HCEC 1CT (cell line): Measurements from ENCODE around the gene NRG3.

Experiments used
- DNase-seq: peaks from one replicate; pipeline ENCODE4 v3.0.0-alpha.2; 2017

NRG3 gene

DNA sequence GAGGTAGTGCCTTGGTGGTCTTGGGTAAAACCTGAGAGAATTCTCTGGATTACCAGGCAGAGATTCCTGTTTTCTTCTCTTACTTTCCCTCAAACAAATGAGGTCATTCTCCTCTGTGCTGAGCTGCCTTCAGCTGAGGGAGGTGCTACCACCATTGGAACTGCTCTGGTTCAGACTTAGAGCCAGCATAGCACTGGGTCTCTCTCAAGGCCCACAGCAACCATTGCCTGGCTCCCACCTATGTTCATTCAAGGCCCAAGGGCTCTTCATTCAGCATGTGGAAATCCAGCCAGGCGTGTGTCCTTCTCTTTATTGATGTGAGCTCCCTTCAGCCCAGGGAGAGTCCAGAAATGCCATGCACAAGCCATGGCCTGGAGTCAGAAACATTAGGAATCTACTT, 261.1 kb downstream of the NRG3 start:
- DNase-seq = no peak

DNA sequence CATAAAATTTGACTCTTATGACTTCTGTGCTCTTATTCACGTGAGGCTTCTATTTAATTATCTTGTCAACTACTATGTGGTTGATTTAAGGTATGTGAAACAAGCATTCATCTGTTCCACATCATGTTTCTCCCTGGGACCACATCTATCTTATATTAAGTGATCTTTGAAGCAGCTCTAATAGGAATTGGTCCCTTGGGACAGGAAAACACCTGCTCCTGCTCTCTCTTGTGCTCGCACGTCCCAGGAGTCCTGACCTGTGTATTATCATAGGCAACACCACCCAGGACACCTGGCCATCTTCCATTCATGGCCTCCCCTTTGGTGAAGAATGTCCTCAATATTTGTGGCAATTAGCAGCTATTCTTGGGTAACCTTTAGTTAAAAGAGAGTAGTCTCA, 269.2 kb downstream of the NRG3 start:
- no peak for DNase-seq

DNA sequence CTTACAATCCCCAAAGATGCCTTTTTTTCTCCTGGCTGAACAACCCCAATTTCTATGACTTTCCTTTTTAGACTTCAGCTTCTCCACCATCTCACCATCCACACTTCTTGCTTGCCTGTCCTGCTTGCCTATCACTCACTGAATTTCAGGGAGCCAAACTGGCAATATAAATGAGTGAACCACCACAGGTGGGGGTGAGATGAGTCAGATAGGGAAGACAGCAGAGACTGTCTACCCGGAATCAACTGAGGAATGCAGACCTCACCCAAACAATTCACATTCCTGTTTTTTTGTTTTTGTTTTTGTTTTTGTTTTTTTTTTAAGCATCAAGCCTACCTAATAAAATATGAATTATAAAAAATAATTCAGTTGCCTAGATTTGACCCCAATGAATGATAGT, 273.8 kb downstream of the NRG3 start:
- DNase-seq = no peak

DNA sequence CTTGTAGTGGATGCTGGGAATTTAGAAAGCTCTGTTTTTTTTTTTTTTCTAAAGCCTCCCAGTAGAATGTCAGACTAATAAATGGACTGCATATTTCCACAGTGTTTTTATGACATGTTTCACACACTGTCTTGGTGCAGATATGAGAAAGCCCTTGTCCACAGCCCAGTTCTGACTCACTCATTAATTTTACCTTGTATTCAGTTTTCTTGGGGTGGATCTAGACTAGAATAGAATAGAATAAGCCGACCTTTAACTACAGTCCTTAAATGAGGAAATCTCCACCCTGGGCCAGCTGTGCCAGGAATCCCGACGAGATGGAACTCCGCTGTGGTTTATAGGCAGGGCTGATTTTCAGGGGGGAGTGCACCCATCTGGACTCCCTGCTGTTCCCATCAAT, 274.7 kb downstream of the NRG3 start:
- DNase-seq = no peak

GRCh38 chr10:82150123-82150900, 275.3 kb downstream of the NRG3 start:
- no peak for DNase-seq

DNA sequence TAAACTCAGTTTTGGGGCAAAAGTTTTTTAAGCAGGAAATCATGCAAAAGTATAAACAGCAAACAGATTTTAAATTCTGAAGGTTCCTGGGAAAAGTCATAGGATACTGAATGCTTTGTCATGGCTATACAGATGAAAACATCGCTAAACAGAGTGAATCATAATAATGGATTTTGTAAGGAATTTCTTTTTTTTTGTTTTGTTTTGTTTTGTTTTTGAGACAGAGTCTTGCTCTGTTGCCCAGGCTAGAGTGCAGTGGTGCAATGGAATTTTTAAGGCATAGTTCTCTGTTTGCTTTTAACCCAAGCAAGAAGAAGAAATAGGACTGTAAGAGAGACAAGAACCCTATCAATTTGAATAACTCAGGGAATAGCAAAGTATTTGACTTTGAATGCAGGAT, 285.3 kb downstream of the NRG3 start:
- no peak for DNase-seq

- no peak for DNase-seq
Observed at GRCh38 chr10:82161264-82161663, 286.3 kb downstream of the NRG3 start.

DNA sequence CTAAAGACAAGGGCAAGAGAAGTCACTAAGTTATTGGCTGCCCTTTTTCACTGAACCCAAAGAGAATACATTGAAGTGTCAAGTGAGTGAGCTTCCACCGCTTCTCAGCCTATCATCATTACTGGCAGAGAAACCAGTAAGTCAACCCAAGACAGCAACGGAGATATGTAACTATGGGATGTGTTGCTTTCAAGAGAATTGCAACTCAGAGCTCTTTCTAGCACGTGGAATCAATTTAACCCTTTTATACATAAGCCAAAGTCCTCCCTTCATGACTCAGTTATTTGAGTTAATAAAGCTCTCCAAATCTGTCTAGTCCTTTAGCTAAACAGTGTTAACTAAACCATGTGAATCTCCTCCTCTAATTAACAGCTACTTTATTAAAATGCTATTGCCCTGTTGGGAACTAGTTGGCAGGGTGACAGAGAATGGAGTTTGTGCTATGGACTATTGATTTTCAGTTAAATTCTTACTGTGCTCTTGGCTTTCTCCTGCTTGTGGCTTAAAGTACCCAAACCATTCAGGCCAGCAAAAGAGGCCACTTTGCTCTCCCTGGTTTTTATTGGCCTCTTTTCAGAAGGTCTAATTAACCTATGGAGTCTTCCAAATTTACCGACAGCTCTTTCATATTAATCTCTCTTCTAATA, 287.7 kb downstream of the NRG3 start:
- DNase-seq = no peak

- DNase-seq = no peak
Observed at GRCh38 chr10:82171899-82172298, 296.9 kb downstream of the NRG3 start.

DNA sequence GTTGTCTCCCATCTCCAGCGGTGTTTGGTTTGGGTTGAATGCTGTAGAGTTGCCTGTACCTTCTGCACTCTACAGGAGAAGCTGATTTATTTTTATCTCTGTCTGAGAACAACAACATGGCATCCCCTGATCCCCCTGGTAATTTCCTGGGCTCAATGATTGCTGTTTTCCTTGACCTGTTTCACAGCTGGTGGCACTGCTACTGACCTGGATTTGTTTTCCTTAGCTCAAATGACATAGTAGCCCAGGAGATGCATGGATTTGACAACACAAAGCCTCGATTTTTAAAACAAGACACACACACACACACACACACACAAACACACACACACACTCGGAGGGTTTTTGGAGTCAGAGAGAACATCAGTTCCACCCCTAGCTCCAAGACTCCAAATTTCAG, 301.6 kb downstream of the NRG3 start:
- DNase-seq = no peak

GRCh38 chr10:82190432-82191260, 315.7 kb downstream of the NRG3 start:
- DNase-seq = no peak

DNA sequence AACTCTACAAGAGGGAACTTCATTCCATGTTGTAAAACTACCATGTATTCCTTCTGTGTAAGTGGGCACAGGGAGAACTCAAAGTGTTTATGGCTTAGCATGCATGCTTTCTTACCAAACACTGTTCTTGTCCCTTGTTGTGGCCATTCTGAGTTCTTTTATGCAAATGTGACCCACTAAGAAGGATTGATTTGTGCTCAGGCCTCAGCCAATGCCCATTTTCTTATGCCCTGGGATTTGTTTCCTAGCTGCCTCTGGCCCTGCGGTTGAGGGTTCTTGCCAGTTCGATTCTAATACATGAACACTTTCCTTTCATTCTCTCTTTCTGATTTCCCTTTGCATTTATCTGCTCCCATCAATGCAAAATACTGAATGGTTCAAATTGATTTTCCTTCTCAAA, 316.7 kb downstream of the NRG3 start:
- no peak for DNase-seq

DNA sequence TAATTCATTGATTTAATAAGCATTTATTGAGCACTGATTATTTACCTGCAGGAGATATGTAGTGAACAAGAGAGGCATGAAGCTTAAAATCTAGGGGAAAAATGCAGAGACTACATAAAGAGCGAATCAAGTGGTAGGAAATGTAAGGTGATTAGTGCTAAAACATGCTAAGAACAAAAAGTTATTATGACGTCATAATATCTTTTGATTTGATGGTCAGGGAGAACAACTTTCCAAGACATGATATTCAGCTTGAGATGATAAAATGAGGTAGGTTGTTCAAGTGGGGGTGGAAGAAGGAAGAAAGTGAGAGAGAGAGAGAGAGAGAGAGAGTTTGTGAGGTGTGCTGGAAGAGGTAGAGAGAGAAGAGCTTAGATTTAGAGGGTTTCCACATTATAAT, 317.7 kb downstream of the NRG3 start:
- DNase-seq = no peak

GRCh38 chr10:82194419-82194818, 319.4 kb downstream of the NRG3 start:
- no peak for DNase-seq

DNA sequence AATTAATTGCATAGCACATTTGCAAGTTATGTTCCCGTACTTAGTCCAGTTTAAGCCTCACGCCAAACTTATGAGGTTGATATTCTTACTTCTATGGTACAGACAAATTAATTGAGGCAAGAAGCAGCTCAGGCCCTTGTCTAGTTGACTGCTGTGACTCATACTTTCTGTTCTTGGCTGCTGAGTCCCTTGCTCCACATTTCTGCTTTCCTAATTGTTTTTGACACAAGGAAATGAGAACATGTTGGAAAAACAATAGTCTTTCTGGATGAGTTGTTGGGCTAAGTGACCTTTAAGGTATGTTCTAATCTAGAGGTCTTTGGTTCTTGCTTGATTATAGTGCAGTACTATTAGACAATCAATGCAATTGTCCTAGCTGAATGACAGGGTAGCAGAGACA, 331.8 kb downstream of the NRG3 start:
- no peak for DNase-seq

DNA sequence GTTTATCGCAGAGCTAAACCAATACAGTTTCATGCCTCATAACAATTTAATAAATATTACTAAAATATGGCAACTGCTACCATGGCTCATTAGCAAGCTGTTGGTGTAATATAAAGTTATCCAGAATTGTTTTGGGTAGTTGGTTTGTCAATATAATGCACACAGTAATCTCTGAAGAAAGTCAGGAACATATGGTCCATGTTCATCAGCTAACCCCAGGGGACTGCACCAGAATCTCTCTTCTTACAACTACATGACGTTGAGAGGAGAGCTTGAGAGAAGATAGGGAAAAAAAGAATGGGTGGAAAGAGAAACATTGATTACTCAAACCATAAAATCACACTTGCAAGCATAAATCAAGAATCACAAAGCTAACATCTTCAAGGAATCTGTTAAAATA, 333.7 kb downstream of the NRG3 start:
- no peak for DNase-seq

GRCh38 chr10:82210331-82210730, 335.3 kb downstream of the NRG3 start:
- no peak for DNase-seq

GRCh38 chr10:82211346-82211745, 336.4 kb downstream of the NRG3 start:
- DNase-seq = no peak

DNA sequence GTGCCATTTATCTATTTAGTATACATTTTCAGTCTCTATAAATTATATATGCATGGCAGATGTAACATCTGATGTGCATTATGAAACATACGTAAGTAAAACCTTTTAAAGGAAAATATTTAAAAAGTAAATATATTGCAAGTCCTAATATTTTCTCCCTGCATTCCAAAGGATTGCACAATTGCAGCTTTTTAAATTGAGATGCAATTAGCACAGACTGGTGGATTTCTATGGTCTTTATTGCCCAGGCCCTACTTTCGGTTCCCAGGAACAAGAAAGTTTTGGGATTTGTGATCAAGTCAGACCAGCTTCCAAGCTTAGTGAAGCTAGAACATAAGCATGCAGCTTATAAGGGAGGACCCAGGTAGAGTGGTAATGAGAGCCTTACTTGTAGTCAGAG, 337.8 kb downstream of the NRG3 start:
- DNase-seq = no peak

- no peak for DNase-seq
Observed at GRCh38 chr10:82213784-82214183, 338.8 kb downstream of the NRG3 start.

DNA sequence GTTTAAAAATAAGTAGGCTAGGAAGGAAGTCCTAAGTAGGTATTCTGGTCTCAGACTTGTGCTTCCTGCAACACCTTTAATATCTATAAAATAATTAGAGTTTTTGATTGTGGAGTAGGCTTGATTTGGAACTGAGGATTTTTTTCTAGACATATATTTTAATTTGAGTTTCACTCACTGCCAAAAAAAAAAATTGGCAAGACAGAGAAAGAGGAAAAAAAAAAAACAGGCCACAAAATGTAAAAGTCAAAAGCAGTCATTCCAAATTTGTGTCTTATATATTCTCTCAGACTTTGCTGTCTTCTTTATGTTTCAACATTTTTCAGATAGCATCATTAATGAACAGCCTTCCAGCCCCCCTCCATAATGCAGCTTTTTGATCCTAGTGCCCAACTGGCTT, 346.1 kb downstream of the NRG3 start:
- DNase-seq = no peak

- DNase-seq = no peak
Observed at GRCh38 chr10:82221601-82222149, 346.7 kb downstream of the NRG3 start.

GRCh38 chr10:82228701-82229100, 353.7 kb downstream of the NRG3 start:
- DNase-seq = no peak

DNA sequence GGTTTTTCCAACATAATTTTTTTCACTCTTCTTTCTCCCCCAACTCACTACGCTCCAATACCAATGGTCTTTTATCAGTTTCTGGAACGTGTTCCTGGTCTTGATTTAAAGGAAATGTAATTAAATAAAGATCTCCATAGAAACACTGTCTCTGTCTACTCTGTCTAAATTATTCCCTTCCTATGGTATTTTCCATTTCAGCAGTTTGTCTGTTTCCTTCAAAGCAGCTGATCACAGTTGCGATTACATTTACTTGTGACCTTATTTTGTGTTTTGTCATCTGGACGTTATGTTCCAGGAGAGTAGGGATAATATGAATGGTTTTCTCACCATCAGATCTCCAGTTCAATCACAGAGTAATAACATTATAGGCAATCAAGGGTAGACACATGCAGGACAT, 359.2 kb downstream of the NRG3 start:
- DNase-seq = no peak
